T-helper 1 cell treated with Interleukin-12 subunit alpha and Interleukin-12 subunit beta and Interleukin-4 antibody, amounts not matched to agents 30 μg/mL and 1 μg/mL, for 36 hours (primary cell): ENCODE results near the gene CD300E.
"Not testable (repeated sequence)": the region's sequence is repeated elsewhere in the genome, so short reads cannot be mapped to it uniquely, and the experiment has no call there.

Experiments used
- H3K27ac Mint-ChIP-seq: one replicate; pipeline ENCODE4 v1.8.0; 2021; ENCODE audit warnings: mild to moderate bottlenecking, mixed read lengths
- H3K27me3 Mint-ChIP-seq: one replicate; pipeline ENCODE4 v1.8.0; 2021; ENCODE audit warnings: low read depth, mixed read lengths
- H3K36me3 Mint-ChIP-seq: one replicate; pipeline ENCODE4 v1.8.0; 2021; ENCODE audit warnings: low read depth, mixed read lengths
- H3K4me1 Mint-ChIP-seq: one replicate; pipeline ENCODE4 v1.8.0; 2021; ENCODE audit warnings: low read depth, mixed read lengths
- H3K4me3 Mint-ChIP-seq: one replicate; pipeline ENCODE4 v1.8.0; 2021; ENCODE audit warnings: mild to moderate bottlenecking, moderate library complexity, mixed read lengths
- H3K9me3 Mint-ChIP-seq: one replicate; pipeline ENCODE4 v1.8.0; 2021; ENCODE audit warnings: mixed read lengths

The CD300E gene

GRCh38 chr17:74599023-74599399 lies 24.5 kb downstream of the CD300E start:
- H3K27me3 Mint-ChIP-seq, result peaks cover 43% of the 10 kb centered on the region
- peaks cover 13% of the 10 kb centered on the region for H3K4me1 Mint-ChIP-seq
- no peak overlapping the region for H3K4me3 Mint-ChIP-seq
- H3K27ac Mint-ChIP-seq, result no peak overlapping the region
- no peaks in the 10 kb centered on the region for H3K36me3 Mint-ChIP-seq
- H3K9me3 Mint-ChIP-seq, result no peaks in the 10 kb centered on the region

GRCh38 chr17:74598346-74599022 lies 25.1 kb downstream of the CD300E start:
- no peak overlapping the region for H3K4me3 Mint-ChIP-seq
- H3K36me3 Mint-ChIP-seq, result no peaks in the 10 kb centered on the region
- H3K4me1 Mint-ChIP-seq, result peaks cover 13% of the 10 kb centered on the region
- H3K27ac Mint-ChIP-seq, result no peak overlapping the region
- no peaks in the 10 kb centered on the region for H3K9me3 Mint-ChIP-seq
- peaks cover 41% of the 10 kb centered on the region for H3K27me3 Mint-ChIP-seq

GRCh38 chr17:74597069-74597790 lies 26.3 kb downstream of the CD300E start:
- Mint-ChIP-seq H3K36me3 (no peaks in the 10 kb centered on the region), H3K27ac (no peak overlapping the region), H3K4me1 (peaks cover 16% of the 10 kb centered on the region), H3K9me3 (no peaks in the 10 kb centered on the region), H3K4me3 (no peak overlapping the region), H3K27me3 (peaks cover 42% of the 10 kb centered on the region)

GRCh38 chr17:74595037-74595750 lies 28.3 kb downstream of the CD300E start:
- H3K9me3 Mint-ChIP-seq, result no peaks in the 10 kb centered on the region
- H3K27me3 Mint-ChIP-seq, result peaks cover 42% of the 10 kb centered on the region
- H3K27ac Mint-ChIP-seq, result no peak overlapping the region
- peaks cover 21% of the 10 kb centered on the region for H3K4me1 Mint-ChIP-seq
- no peaks in the 10 kb centered on the region for H3K36me3 Mint-ChIP-seq
- no peak overlapping the region for H3K4me3 Mint-ChIP-seq

- peaks cover 11% of the 10 kb centered on the region for H3K4me1 Mint-ChIP-seq
- no peaks in the 10 kb centered on the region for H3K9me3 Mint-ChIP-seq
- peak within 1 kb of the TSS; percentile 16 for H3K4me3 Mint-ChIP-seq
- H3K36me3 Mint-ChIP-seq, result no peaks in the 10 kb centered on the region
- no peak within 1 kb of the TSS for H3K27ac Mint-ChIP-seq
- peaks cover 32% of the 10 kb centered on the region for H3K27me3 Mint-ChIP-seq
These were observed 31.2 kb downstream of the CD300E start, which contains the start of gene CD300LD for GRCh38 chr17:74592087-74592990. Gene CD300LD (minus strand): TSS chr17:74592283. CDS start chr17:74592202, 81 bp downstream.

- no peak overlapping the region for H3K27ac Mint-ChIP-seq
- peaks cover 11% of the 10 kb centered on the region for H3K4me1 Mint-ChIP-seq
- H3K27me3 Mint-ChIP-seq, result peaks cover 32% of the 10 kb centered on the region
- H3K4me3 Mint-ChIP-seq, result no peak overlapping the region
- no peaks in the 10 kb centered on the region for H3K9me3 Mint-ChIP-seq
- H3K36me3 Mint-ChIP-seq, result no peaks in the 10 kb centered on the region
These were observed 32.0 kb downstream of the CD300E start for GRCh38 chr17:74591503-74591902.

GRCh38 chr17:74585711-74586110 lies 37.8 kb downstream of the CD300E start:
- H3K27ac Mint-ChIP-seq, result no peak overlapping the region
- H3K36me3 Mint-ChIP-seq, result no peaks in the 10 kb centered on the region
- no peaks in the 10 kb centered on the region for H3K4me1 Mint-ChIP-seq
- no peaks in the 10 kb centered on the region for H3K9me3 Mint-ChIP-seq
- no peak overlapping the region for H3K4me3 Mint-ChIP-seq
- peaks cover 24% of the 10 kb centered on the region for H3K27me3 Mint-ChIP-seq

- H3K9me3 Mint-ChIP-seq, result no peaks in the 10 kb centered on the region
- H3K4me3 Mint-ChIP-seq, result no peak overlapping the region
- peaks cover 7% of the 10 kb centered on the region for H3K4me1 Mint-ChIP-seq
- H3K27me3 Mint-ChIP-seq, result peaks cover 19% of the 10 kb centered on the region
- no peaks in the 10 kb centered on the region for H3K36me3 Mint-ChIP-seq
- no peak overlapping the region for H3K27ac Mint-ChIP-seq
These were observed 39.1 kb downstream of the CD300E start for GRCh38 chr17:74584292-74585060.

- Mint-ChIP-seq H3K4me1 (peaks cover 7% of the 10 kb centered on the region), H3K27me3 (peaks cover 14% of the 10 kb centered on the region), H3K27ac (no peak overlapping the region), H3K4me3 (no peak overlapping the region), H3K9me3 (no peaks in the 10 kb centered on the region), H3K36me3 (no peaks in the 10 kb centered on the region)
These were observed 40.9 kb downstream of the CD300E start for GRCh38 chr17:74582633-74583032.

- Mint-ChIP-seq H3K36me3 (no peaks in the 10 kb centered on the region), H3K9me3 (no peaks in the 10 kb centered on the region), H3K27ac (no peak overlapping the region), H3K4me1 (peaks cover 7% of the 10 kb centered on the region), H3K27me3 (peaks cover 14% of the 10 kb centered on the region), H3K4me3 (no peak overlapping the region)
These were observed 43.6 kb downstream of the CD300E start for GRCh38 chr17:74579900-74580299.

GRCh38 chr17:74578979-74579378 lies 44.6 kb downstream of the CD300E start:
- Mint-ChIP-seq H3K4me1 (peaks cover 7% of the 10 kb centered on the region), H3K36me3 (no peaks in the 10 kb centered on the region), H3K4me3 (no peak overlapping the region), H3K27ac (no peak overlapping the region), H3K9me3 (no peaks in the 10 kb centered on the region), H3K27me3 (peaks cover 15% of the 10 kb centered on the region)

- H3K4me3 Mint-ChIP-seq, result no peak overlapping the region
- peaks cover 25% of the 10 kb centered on the region for H3K27me3 Mint-ChIP-seq
- no peak overlapping the region for H3K27ac Mint-ChIP-seq
- peaks cover 1% of the 10 kb centered on the region for H3K4me1 Mint-ChIP-seq
- no peaks in the 10 kb centered on the region for H3K9me3 Mint-ChIP-seq
- H3K36me3 Mint-ChIP-seq, result no peaks in the 10 kb centered on the region
These were observed 48.9 kb downstream of the CD300E start for GRCh38 chr17:74574489-74575142.

GRCh38 chr17:74573635-74574034 lies 49.9 kb downstream of the CD300E start:
- H3K36me3 Mint-ChIP-seq, H3K4me1 Mint-ChIP-seq, H3K9me3 Mint-ChIP-seq, H3K27ac Mint-ChIP-seq, H3K4me3 Mint-ChIP-seq: not testable (repeated sequence)
- peaks cover 34% of the 10 kb centered on the region for H3K27me3 Mint-ChIP-seq
